Activated naive CD8-positive, alpha-beta T cell treated with anti-CD3 and anti-CD28 coated beads, Interleukin-2, amount 10 ng/mL, durations not matched to agents 7 days and 5 days (primary cell): ENCODE data around the gene HEXIM1. TPM values are rescaled to one million over a fixed set of nuclear protein-coding genes. Genes with fewer than 3 reads are reported as not detected.
"Not testable (repeated sequence)": the region's sequence is repeated elsewhere in the genome, so short reads cannot be mapped to it uniquely, and the experiment has no call there.

Experiments
- ATAC-seq: fragments of 150-1000 bp; cut with Tn5 transposase; one replicate; pipeline ENCODE4 v1.10.0; 2021; ENCODE audit warnings: low read depth, moderate library complexity
- POLR2A ChIA-PET: fragments of 350-600 bp; sonication (Branson Sonifier 250); formaldehyde crosslinking; loops from one replicate; lab custom pipeline; 2021; ENCODE audit warnings: antibody characterized with exemption; lab: Charles Lee
- DNase-seq: peaks from one replicate; pipeline ENCODE4 v3.0.0; 2021
- H3K27ac Mint-ChIP-seq: one replicate; pipeline ENCODE4 v1.8.0; 2022; ENCODE audit warnings: mild to moderate bottlenecking, mixed read lengths
- H3K27me3 Mint-ChIP-seq: one replicate; pipeline ENCODE4 v1.8.0; 2022; ENCODE audit warnings: mild to moderate bottlenecking, moderate library complexity, mixed read lengths
- H3K36me3 Mint-ChIP-seq: one replicate; pipeline ENCODE4 v1.8.0; 2021; ENCODE audit warnings: mild to moderate bottlenecking, mixed read lengths
- H3K4me1 Mint-ChIP-seq: one replicate; pipeline ENCODE4 v1.8.0; 2021; ENCODE audit warnings: mixed read lengths
- H3K4me3 Mint-ChIP-seq: one replicate; pipeline ENCODE4 v1.8.0; 2022; ENCODE audit warnings: mild to moderate bottlenecking, moderate library complexity, mixed read lengths
- H3K9me3 Mint-ChIP-seq: one replicate; pipeline ENCODE4 v1.8.0; 2021; ENCODE audit warnings: mixed read lengths
- total RNA-seq, 2 experiments: library from RNA; stranded (reverse); gene quantifications; one replicate each; pipeline ENCODE4 v1.2.3, GENCODE V29; 2021

The HEXIM1 gene
- total RNA-seq, 2 experiments from 2014 or later, result 33.6 to 33.7 TPM

DNA sequence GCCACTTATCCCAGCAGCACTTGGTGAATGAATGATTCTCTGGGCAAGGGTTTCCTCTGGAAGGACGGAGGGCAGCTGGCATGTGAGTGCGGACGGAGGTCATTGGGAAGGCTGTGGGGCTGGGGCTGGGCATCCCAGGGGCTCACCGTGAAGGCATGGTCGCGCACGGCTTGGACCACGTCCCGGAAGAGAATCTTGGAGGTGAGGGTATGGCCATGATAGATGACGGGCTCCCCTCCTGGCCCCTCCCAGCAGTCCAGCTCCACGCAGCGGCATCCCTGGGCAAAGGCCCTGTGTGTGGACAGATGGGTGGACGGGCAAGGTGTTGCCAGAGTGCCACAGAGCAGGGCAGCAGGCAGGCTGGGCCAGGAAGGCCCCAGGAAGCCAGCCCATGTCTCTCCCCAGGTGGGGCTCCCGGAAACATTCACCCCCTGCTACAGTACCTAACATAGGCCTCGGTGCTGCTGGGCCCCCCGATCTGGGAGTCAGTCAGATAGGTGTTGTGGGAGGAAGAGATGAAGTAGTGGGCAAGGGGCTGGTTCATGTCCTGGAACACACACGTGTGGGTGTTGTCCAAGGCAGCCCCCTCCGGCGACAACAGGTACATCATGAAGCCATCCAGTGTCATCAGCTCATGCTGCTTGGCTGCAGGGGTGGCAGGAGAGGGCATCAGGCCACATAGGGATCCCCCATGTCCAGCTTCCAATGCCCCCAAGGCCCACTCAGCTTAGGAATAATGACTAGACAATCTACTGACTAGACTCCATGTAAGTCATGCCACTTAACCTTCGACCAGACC lies 30.2 kb upstream of the HEXIM1 start:
- POLR2A ChIA-PET, result no interaction called here
- no peak for DNase-seq
- no peak overlapping the region for H3K4me3 Mint-ChIP-seq
- H3K9me3 Mint-ChIP-seq, result no peaks in the 10 kb centered on the region
- H3K36me3 Mint-ChIP-seq, result no peaks in the 10 kb centered on the region
- peaks cover 11% of the 10 kb centered on the region for H3K27me3 Mint-ChIP-seq
- no peaks in the 10 kb centered on the region for H3K4me1 Mint-ChIP-seq
- no peak overlapping the region for H3K27ac Mint-ChIP-seq
- no peak for ATAC-seq

DNA sequence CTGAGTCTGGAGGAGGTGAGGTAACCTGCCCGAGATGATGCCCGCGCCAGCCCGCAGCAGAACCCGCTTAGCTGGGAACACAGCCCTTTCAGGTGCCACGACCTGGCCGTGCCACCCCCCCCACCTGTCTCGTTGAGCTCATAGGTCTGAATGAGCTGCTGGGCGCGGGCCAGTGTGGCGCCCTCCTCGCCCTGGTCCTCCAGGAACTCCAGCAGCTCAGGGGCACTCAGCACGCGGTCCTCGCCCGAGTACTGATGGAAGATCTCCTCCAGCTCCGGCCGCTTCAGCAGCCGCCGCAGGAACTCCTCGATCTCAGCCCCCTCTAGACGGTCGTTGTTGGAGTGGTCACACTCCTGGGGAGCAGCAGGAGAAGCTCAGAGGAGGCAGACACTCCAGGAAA lies 29.6 kb upstream of the HEXIM1 start:
- no peaks in the 10 kb centered on the region for H3K9me3 Mint-ChIP-seq
- H3K27ac Mint-ChIP-seq, result no peak overlapping the region
- no peaks in the 10 kb centered on the region for H3K4me1 Mint-ChIP-seq
- POLR2A ChIA-PET, result no interaction called here
- no peak for DNase-seq
- H3K36me3 Mint-ChIP-seq, result no peaks in the 10 kb centered on the region
- no peak overlapping the region for H3K4me3 Mint-ChIP-seq
- no peak for ATAC-seq
- peaks cover 11% of the 10 kb centered on the region for H3K27me3 Mint-ChIP-seq

DNA sequence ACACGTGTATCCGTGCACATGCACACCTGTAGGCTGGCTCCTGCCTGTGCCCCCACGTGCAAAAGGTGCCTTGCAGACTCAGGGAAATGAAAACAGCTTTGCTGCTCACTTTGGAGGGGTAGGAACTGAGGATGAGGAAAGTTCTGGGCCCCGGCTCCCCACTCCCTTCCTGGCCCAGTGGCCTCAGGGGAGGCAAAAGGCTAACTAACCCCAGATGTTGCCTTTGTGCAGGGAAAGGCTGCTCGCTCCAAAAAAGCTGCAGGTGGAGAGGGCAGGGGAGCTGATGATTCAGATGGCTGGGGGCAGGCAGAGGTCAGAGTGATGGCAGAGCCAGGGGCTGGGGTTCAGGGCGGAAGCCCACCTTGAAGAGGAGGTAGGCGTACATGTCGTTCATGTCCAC lies 28.3 kb upstream of the HEXIM1 start:
- Mint-ChIP-seq H3K36me3 (no peaks in the 10 kb centered on the region), H3K4me1 (no peaks in the 10 kb centered on the region), H3K27me3 (peaks cover 11% of the 10 kb centered on the region), H3K4me3 (no peak overlapping the region), H3K27ac (no peak overlapping the region), H3K9me3 (no peaks in the 10 kb centered on the region)
- no peak for ATAC-seq
- POLR2A ChIA-PET, result no interaction called here
- DNase-seq, result no peak

DNA sequence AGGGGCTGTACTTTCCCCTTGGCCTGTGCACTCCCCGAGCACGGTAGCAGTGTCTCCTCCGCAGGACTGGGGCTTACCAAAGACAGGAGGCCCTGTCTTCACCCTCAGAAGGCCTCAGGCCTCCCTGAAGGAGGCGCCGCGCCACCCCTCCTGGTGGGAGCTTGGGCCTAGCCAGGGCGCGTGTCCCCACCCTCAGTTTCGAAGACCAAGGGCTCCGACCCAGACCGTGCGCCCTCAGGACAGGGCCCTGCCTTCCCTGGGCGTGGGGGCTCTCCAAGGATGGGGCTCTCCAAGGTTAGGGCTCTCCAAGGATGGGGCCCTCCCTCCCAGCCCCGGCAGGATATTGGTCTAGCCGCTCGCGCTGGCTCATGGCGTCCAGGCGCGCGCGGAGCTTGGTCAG lies 27.7 kb upstream of the HEXIM1 start:
- Mint-ChIP-seq H3K4me1 (no peaks in the 10 kb centered on the region), H3K36me3 (no peaks in the 10 kb centered on the region), H3K9me3 (no peaks in the 10 kb centered on the region), H3K27ac (no peak overlapping the region), H3K27me3 (peaks cover 11% of the 10 kb centered on the region), H3K4me3 (no peak overlapping the region)
- DNase-seq (no peak), ATAC-seq (no peak)
- POLR2A ChIA-PET, result no interaction called here

DNA sequence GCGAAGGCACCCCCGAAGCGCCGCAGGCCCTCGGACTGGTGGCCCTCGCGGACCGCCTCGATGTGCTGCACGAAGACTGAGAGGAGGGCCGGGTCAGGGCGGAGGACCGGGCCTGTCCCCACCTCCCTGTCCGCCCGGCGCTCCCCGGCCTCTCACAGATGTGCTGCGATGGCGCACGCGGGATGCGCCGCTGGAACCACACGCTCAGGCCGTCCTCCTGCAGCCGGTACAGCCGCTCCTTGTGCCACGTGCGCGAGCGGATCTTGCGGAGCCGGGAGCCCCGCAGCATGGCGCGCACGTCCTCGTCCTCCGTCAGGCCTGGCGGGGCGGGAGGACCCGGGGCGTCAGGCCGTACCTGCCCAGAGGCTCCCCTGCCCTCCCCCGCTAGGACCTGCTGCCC lies 27.2 kb upstream of the HEXIM1 start:
- no peak overlapping the region for H3K4me3 Mint-ChIP-seq
- POLR2A ChIA-PET, result no interaction called here
- no peak for DNase-seq

DNA sequence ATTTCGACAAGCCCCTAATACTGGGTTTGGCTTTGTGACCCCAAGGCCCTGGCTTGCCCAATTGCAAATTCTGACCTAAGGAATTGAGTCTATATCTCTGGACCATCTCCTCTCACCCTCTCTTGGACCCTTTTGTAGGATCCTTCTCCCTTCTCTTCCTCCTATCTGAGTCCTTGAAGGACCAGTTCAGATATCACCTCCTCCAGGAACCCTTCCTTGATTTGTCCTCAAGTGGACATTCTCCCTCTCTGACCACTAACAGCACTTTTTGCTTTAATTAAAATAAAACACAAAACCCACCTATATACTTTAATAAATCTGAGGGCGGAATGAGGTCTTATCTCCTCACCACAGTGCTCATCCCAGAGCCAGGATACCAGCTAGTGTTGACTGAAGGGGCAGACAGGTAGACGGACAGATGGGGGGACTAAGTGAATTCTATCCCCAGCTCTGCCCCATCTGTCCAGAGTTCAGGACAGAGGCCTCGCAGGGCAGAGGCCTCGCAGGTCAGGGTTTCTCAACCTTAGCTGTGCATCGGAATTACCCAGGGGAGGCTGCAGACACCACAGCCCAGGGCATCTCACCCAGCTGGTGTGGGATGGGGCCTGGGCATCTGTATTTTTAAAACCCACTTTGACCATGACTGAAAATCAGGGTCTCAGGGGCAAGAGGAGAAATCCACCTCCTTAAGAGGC lies 25.1 kb upstream of the HEXIM1 start:
- ATAC-seq (no peak), DNase-seq (no peak)
- peaks cover 9% of the 10 kb centered on the region for H3K27me3 Mint-ChIP-seq
- H3K27ac Mint-ChIP-seq, result no peak overlapping the region
- H3K4me1 Mint-ChIP-seq, result no peaks in the 10 kb centered on the region
- POLR2A ChIA-PET, result no interaction called here
- no peak overlapping the region for H3K4me3 Mint-ChIP-seq
- no peaks in the 10 kb centered on the region for H3K9me3 Mint-ChIP-seq
- H3K36me3 Mint-ChIP-seq, result no peaks in the 10 kb centered on the region

More for the DNA sequence above, 27.2 kb upstream of the HEXIM1 start:
- peaks cover 11% of the 10 kb centered on the region for H3K27me3 Mint-ChIP-seq
- no peaks in the 10 kb centered on the region for H3K9me3 Mint-ChIP-seq
- H3K36me3 Mint-ChIP-seq, result no peaks in the 10 kb centered on the region
- no peaks in the 10 kb centered on the region for H3K4me1 Mint-ChIP-seq
- ATAC-seq, result peak; percentile 27
- H3K27ac Mint-ChIP-seq, result no peak overlapping the region

DNA sequence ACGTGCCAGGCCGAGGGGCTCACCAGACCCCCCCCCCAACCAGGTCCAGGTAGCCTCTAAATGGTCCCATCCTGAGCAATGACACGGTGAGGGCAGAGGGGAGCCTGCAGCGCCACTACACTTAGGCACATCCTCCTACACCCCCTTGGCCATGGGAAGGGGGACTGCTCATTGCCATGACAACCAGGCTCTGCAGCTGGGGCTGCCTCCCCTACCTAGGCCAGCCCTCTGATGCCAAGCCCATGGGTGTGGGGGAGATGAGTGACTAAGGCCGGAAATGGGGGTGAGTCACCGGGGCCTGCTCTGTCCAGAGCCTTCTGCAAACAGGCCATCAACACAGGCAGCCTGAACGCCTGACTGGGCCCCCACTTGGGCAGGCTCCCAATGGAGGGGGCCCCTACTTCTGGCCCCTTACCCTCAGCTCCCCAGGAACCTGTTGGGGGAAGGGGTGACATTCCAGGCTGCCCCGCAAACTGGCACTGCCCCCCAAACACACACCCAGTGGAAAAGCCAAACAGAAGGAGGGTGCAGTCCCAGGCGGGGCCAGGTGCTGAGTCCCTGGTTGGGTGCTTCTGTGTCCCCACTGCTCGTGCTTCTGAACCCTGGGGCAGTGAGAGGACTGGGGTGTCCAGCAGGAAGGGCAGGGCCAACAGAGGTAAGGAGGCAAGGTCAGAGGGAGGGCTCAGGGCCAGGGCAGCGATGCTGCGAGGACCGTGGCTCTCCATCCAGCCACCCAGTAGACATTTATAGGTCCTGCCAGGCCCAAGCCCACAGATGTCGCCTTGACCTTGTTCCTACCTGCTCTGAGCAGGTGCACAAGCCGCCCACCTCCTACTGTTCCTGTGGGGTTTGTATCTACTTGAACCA lies 24.1 kb upstream of the HEXIM1 start:
- H3K27ac Mint-ChIP-seq, result no peak overlapping the region
- ATAC-seq, result peak; percentile 9
- DNase-seq, result no peak

DNA sequence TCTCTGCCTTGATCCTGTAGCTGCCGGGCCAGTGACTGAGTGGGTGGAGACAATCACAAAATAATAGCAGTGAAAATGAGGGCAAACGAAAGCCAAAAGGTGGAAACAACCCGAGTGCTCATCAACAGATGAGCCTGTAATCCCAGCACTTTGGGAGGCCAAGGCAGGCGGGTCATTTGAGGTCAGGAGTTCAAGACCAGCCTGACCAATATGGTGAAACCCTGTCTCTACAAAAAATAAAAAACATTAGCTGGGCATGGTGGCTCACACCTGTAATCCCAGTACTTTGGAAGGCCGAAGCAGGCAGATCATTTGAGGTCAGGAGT lies 23.5 kb upstream of the HEXIM1 start:
- not testable (repeated sequence) for H3K27me3 Mint-ChIP-seq, H3K9me3 Mint-ChIP-seq, H3K36me3 Mint-ChIP-seq, H3K27ac Mint-ChIP-seq, H3K4me3 Mint-ChIP-seq, ATAC-seq, H3K4me1 Mint-ChIP-seq, DNase-seq
- POLR2A ChIA-PET, result interaction anchor here (0.6 kb wide), 1 partner anchor 156 kb away, joined by 3 read pairs; no protein-coding TSS in a partner anchor

More for the DNA sequence above, 24.1 kb upstream of the HEXIM1 start:
- Mint-ChIP-seq H3K27me3 (peaks cover 9% of the 10 kb centered on the region), H3K36me3 (no peaks in the 10 kb centered on the region), H3K4me3 (no peak overlapping the region), H3K9me3 (no peaks in the 10 kb centered on the region), H3K4me1 (no peaks in the 10 kb centered on the region)
- POLR2A ChIA-PET, result no interaction called here

DNA sequence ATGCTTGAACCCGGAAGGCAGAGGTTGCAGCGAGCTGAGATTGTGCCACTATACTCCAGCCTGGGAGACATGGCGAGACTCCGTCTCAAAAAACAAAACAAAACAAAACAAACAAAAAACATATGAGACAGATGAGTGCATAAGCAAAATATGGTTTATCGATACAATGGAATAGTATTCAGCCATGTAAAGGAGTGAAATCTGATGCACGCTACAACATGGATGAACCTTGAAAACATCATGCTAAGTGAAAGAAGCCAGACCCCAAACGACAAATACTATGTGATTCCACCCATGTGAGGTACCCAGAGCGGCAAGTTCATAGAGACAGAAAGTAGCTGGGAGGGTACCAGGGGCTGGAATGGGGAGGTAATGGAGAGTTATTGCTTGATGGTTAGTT lies 22.8 kb upstream of the HEXIM1 start:
- ATAC-seq, result no peak
- H3K4me1 Mint-ChIP-seq, result no peaks in the 10 kb centered on the region
- no peaks in the 10 kb centered on the region for H3K9me3 Mint-ChIP-seq
- no peak overlapping the region for H3K27ac Mint-ChIP-seq
- POLR2A ChIA-PET, result interaction anchor here (0.6 kb wide), 1 partner anchor 156 kb away, joined by 3 read pairs; no protein-coding TSS in a partner anchor
- peaks cover 9% of the 10 kb centered on the region for H3K27me3 Mint-ChIP-seq
- DNase-seq, result no peak
- H3K4me3 Mint-ChIP-seq, result no peak overlapping the region
- no peaks in the 10 kb centered on the region for H3K36me3 Mint-ChIP-seq

DNA sequence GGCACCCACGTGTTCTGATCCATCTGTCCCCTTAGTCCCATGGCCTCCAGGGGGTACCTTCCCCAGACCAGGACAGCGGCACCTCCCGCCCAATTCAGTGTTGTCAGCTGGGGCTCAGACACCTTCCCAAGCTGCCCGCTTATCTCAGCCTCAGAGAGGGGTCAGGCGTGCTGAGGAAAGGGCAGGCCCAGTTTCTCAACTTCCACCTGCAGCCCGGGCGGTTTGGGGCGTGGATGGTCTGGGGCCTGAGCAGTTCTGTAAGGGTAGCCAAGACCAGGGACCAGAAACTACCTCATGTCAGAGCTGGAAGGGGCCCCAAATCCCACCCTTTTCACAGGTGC lies 21.1 kb upstream of the HEXIM1 start:
- DNase-seq (no peak), ATAC-seq (no peak)
- H3K9me3 Mint-ChIP-seq, result no peaks in the 10 kb centered on the region
- POLR2A ChIA-PET, result no interaction called here
- no peaks in the 10 kb centered on the region for H3K4me1 Mint-ChIP-seq
- H3K36me3 Mint-ChIP-seq, result no peaks in the 10 kb centered on the region
- no peak overlapping the region for H3K27ac Mint-ChIP-seq
- peaks cover 13% of the 10 kb centered on the region for H3K27me3 Mint-ChIP-seq
- no peak overlapping the region for H3K4me3 Mint-ChIP-seq

DNA sequence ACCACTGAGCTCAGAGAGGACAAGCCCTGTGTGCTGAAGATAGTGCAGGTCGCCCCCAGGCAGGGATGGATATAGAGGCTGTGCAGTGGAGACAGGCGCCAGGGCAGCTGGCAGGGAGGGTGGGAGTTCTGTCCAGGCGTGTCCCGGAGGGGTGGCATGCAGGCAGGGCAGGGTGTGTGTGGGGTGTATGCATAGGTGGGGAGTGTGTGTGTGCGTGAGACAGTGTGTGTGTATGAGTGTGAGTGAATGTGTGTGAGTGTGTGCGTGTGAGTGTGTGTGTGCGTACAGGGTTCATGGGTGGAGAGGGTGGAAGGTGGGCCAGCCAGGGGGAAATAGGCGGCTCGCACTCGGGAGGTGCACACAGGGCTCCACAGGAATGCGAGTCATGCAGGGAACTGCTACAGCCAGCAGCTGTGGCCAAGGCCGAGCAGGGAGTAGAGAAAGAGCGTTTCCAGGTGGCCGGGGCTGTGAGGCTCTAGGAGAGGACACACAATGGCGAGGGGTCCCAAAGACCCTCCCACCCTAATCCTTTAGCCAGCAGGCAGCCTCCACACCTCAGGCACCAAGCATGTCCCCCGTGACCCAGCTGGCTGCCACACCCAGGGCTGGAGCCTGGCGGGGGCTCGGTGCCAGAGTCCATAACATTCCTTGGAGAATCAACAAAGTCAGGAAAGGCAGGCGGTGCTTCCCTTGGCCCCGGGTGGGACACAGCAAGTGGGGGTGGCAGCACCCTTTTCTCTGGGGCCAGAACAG lies 20.6 kb upstream of the HEXIM1 start:
- Mint-ChIP-seq H3K9me3 (no peaks in the 10 kb centered on the region), H3K4me1 (no peaks in the 10 kb centered on the region), H3K27me3 (peaks cover 13% of the 10 kb centered on the region), H3K36me3 (no peaks in the 10 kb centered on the region), H3K4me3 (no peak overlapping the region), H3K27ac (no peak overlapping the region)
- ATAC-seq (no peak), DNase-seq (no peak)
- POLR2A ChIA-PET, result no interaction called here

DNA sequence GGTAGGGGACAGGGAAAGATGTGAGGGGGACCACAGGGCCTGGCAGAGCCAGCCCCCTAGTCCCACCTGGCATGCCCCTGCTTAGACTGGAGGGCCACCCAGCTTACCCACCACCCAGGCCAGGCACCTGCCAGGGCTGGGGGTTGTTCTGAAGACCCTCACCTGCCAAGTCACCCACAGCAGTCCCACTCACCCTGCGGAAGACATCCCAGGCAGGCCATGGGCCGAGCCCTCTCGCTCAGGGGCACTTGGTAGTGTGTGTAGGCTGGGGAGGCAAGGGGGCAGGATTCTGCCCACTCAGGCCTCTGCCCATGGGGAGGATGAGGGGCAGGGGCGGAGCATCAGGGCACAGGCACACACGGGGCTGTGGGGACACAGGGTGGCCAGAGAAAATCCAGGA lies 19.9 kb upstream of the HEXIM1 start:
- no peaks in the 10 kb centered on the region for H3K4me1 Mint-ChIP-seq
- no peak for DNase-seq
- no peak for ATAC-seq
- no peak overlapping the region for H3K4me3 Mint-ChIP-seq
- no peaks in the 10 kb centered on the region for H3K9me3 Mint-ChIP-seq
- peaks cover 13% of the 10 kb centered on the region for H3K27me3 Mint-ChIP-seq
- H3K36me3 Mint-ChIP-seq, result no peaks in the 10 kb centered on the region
- POLR2A ChIA-PET, result interaction anchor here (1.0 kb wide), 1 partner anchor 44 kb away, joined by 3 read pairs; no protein-coding TSS in a partner anchor
- H3K27ac Mint-ChIP-seq, result no peak overlapping the region

DNA sequence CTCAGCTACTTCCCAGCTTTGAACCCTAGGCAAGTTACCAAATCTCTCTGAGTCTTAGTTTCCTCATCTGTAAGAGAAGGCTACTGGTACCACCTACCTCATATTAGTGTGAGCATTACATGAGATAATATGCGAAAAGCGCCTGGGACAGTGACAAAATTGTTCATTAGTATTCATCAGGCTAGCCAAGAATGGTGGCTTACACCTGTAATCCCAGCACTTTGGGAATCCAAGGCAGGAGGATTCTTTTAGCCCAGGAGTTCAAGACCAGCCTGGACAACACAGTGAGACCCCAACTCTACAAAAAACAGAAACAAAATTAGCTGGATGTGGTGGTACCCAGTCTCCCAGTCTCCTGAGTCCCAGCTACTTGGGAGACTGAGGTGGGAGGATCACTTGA lies 19.3 kb upstream of the HEXIM1 start:
- ATAC-seq, result no peak
- Mint-ChIP-seq H3K27me3 (peaks cover 13% of the 10 kb centered on the region), H3K4me1 (peaks cover 2% of the 10 kb centered on the region), H3K27ac (no peak overlapping the region), H3K4me3 (no peak overlapping the region), H3K36me3 (no peaks in the 10 kb centered on the region), H3K9me3 (no peaks in the 10 kb centered on the region)
- DNase-seq, result no peak
- POLR2A ChIA-PET, result interaction anchor here (1.0 kb wide), 1 partner anchor 44 kb away, joined by 3 read pairs; no protein-coding TSS in a partner anchor
